HG03039 (cell line): ENCODE results near the gene PPFIBP2.
A peak's percentile ranks its signal among the peaks of the same experiment; 100 is the strongest.

Experiments
- ATAC-seq: cut with Tn5 transposase; IDR thresholded peaks from one replicate; pipeline ENCODE4 v1.9.1; 2021; ENCODE audit warnings: mild to moderate bottlenecking, moderate library complexity; ENCODE audit not compliant: unreplicated experiment

Gene PPFIBP2

DNA sequence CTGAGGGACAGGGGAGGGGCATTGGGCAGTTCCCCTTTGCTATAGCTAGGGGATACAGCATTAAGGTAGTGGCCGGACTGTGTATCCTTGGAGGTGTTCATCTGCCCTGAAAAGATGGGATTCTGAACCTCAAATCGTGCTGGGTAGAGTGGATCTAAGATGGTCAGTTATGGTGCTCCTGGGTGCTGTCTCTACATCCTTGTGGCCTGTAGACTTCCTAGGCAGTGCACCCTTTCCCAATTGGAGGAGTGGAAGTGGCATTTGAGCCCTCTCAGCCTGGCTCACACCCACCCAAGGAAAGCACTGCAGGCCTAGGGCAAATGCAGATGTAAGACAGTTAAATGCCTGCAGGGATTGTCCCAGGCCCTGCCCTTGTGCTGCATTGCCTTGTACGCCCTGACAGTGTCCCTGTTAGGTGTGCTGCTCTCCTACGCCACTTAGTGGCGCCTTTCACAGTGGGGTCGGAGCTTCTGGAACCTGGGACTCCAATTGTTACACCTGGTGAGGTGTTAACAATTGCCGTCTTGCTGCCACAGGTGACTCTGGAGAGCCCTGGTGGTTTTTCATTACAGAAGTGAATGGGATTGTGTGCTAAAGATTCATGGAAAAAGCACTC, 35.0 kb downstream of the PPFIBP2 start:
- ATAC-seq = peak; percentile 64

DNA sequence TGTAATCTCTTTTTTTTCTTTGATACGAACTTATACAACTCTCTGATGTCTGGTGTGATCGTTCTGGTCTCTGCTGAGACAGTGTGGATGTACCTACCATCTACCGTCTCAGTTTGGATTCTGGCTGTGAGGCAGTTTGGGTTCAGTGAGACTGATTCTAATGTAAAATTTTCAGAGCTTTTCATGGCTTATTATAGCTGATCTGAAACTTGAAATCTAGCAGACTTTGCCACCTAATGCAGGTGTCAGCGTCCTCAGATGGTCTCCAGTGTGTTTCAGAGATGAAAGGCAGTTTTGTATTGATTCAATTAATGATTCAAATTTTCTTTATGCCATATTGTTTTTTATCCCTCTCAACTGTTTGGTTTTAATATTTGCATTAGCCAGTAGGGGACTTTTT, 35.9 kb downstream of the PPFIBP2 start:
- no peak for ATAC-seq

GRCh38 chr11:7551571-7551970, 37.8 kb downstream of the PPFIBP2 start:
- ATAC-seq = no peak

- ATAC-seq = no peak
These were observed 38.9 kb downstream of the PPFIBP2 start for GRCh38 chr11:7552666-7553065.

GRCh38 chr11:7555052-7555699, 41.4 kb downstream of the PPFIBP2 start:
- ATAC-seq = no peak

DNA sequence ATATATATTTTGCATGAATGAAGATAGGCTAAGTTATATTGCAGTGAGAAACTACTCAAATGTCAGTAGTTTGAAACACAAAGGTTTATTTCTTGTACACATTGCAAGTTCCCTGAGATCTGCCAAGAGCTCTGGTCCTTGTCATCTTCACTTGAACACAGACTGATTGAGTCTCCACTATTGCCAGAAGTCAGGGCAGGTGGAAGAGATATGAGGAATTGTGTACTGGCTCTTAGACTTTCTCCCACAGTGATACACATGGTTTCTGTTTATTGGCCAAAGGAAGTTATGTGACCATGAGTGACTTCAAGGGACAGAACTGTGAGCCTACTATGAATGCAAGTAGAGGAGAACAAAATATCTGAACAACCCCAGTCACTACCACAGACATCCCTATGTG, 44.2 kb downstream of the PPFIBP2 start:
- ATAC-seq = no peak

DNA sequence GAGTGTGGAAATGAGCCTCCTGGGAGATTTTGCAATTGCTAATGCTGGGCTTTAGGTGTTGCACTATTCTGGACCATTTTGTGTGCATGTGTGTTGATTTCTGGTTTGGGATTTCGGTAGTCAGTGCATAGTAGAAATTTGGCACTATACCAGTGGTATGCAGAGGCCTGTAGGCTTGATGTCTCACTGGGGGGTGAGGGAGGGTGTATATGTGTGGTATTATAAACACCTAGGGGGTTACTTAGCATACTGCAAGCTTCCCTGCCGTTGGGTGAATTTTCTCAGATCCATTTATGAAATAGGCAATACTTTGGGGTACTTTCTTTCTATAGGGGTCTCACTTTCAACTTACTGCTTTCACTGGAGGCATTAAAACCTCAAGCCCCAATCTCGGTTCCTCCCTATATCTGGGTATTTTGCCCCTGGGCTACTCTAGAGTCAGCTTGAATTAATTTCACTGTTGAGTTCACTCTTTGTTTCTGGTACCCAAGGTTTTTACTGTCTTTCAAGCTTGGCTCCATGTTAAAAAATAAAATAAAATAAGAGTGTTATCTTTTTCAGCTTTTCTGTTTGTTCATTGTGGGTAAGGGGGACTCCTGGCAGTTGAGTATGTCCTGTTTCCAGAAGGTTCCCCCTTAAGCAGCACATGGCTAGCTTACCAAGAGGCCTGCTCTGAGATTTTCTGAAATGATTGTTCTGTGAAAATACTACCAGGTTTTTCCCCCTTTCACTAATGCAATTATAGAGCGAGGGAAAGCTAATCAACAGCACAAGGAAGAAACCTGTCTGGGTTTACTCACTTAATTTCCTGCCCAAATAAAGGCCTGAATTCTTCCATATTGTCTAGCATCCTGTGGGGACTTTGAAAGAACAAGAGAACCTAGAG, 45.8 kb downstream of the PPFIBP2 start:
- ATAC-seq = no peak

GRCh38 chr11:7561562-7561961, 47.8 kb downstream of the PPFIBP2 start:
- ATAC-seq = no peak

DNA sequence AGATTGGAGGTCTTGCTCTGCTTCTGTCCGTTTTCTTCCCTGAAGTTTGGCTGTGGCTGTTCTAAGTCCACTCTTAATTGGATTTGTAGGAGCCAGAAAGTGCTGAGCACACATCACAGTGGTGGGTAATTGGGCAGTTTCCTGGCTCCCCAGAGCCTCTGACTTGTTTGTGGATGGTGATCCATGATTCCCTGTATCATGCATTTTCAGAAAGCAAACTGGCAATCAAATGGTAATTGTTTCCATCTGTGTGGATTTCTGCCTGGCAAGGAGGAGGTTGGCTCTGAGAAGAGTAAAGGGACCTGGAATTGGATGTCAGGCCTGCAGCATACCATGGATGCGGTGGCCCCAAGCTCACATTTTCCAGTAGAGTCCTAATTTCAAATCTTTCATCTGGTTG, 49.5 kb downstream of the PPFIBP2 start:
- no peak for ATAC-seq

DNA sequence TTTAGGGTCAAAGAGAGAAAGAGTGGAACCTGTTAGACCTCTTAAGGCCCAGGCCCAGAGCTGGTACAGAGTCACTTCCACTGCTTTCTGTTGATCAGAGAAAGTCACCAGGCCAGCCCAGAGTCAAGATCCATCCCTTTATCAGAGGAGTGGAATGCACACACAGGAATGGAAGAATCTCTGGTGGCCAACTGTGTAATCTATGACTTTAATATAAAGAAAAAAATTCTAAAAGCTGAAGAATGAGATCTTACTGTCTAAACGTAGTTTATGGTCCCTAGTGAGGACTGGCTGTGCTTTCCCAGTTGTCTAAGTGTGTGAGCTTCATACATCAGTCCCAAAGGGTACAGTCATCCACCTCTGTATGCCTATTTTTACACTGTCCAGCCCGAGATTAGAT, 51.0 kb downstream of the PPFIBP2 start:
- no peak for ATAC-seq

GRCh38 chr11:7567311-7567710, 53.5 kb downstream of the PPFIBP2 start:
- no peak for ATAC-seq

- ATAC-seq = no peak
These were observed 55.2 kb downstream of the PPFIBP2 start for GRCh38 chr11:7569044-7569443.

DNA sequence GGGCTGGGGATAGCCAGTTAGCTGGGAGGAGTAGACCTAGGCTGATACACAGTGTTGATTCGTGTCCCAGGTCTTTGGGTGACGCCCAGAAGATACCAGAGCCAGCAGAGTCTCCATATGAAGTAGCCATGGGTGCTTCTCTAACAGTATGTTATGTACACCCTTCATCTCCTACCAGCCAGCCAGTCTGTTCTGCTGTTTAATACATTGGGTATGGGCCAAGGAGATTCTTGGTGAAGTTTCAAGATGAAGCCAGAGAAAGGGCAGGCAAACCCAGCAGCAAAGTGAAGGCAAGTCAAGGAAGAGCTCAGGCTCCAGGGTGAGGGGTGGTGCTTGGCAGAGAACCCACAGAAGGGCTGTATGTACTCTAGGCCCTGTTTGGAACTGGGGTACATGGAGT, 56.4 kb downstream of the PPFIBP2 start:
- ATAC-seq = no peak

GRCh38 chr11:7570938-7571521, 57.2 kb downstream of the PPFIBP2 start:
- no peak for ATAC-seq

- peak; percentile 48 for ATAC-seq
These were observed 57.8 kb downstream of the PPFIBP2 start for GRCh38 chr11:7571640-7572000.

GRCh38 chr11:7572001-7572712, 58.4 kb downstream of the PPFIBP2 start:
- no peak for ATAC-seq

DNA sequence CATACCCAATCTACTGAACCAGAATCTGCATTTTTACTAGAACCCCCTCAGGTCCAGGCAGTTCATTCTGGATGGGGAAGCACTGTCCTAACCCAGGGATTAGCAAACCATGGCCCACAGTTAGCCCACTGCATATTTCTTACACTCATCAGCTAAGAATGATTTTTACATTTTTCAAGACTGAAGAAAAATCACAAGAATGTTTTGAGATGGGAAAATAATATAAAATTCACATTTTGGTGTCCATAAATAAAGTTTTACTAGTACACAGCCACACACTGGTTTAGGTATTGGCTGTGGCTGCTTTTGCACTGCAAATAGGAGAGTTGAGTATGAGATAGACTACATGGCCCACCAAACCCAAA, 59.4 kb downstream of the PPFIBP2 start:
- no peak for ATAC-seq

DNA sequence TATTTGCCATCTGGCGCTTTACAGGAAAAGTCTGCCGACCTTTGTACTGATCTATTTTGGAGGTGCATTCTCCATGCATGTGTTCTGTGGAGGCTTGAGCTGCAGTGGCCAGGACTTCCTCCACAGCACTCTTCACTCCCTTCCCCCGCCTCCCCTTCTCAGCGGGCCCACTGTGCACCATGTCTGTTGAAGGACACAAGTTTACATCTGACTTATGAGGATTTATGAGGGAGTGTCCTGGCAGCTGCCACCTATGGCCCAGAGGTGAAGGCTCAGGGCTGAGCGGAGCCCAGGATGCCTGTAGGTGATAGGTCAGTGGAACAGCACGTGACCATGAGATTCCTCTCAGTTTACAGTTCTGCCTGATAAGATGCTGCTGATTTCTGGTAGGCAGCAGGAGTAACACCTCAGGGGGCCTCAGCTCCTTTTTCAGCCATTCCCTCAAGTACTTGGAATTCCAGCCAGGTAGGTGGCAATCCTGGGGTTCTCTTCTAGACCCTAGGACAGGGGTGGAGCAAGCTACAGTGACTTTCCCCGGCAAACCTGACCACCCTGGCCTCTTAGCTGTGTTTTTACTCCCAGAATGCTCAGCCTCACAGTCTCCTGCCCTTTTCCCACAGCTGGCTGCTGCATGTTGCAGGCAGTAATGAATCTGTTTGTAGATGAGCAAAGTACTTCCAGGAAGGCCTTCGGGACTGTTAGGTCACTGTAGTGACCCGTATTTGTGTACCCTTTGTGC, 59.9 kb downstream of the PPFIBP2 start:
- no peak for ATAC-seq

GRCh38 chr11:7574491-7575130, 60.8 kb downstream of the PPFIBP2 start:
- no peak for ATAC-seq
